GM12891 (cell line): ENCODE data around the gene LRRC3B.

Source experiments
- PAX5 ChIP-seq: IDR thresholded peaks from 2 replicates; pipeline ENCODE4 v1.6.1; 2011; ENCODE audit warnings: low read length, moderate library complexity, mild to moderate bottlenecking; ENCODE audit not compliant: insufficient read depth, severe bottlenecking
- POLR2A ChIP-seq: IDR thresholded peaks from 2 replicates; pipeline ENCODE4 v1.6.1; 2011; ENCODE audit warnings: low read depth, low read length, control low read depth
- POLR2AphosphoS5 ChIP-seq: IDR thresholded peaks from 2 replicates; pipeline ENCODE4 v1.6.1; 2011; ENCODE audit warnings: low read depth, low read length, control low read depth
- POU2F2 ChIP-seq: IDR thresholded peaks from 2 replicates; pipeline ENCODE4 v1.6.1; 2011; ENCODE audit warnings: low read depth, mild to moderate bottlenecking, control low read depth, low read length, moderate library complexity
- SPI1 ChIP-seq: IDR thresholded peaks from 2 replicates; pipeline ENCODE4 v1.6.1; 2011; ENCODE audit warnings: low read depth, low read length, control low read depth
- TAF1 ChIP-seq: IDR thresholded peaks from 2 replicates; pipeline ENCODE4 v1.6.1; 2011; ENCODE audit warnings: low read depth, low read length, control low read depth

DNA sequence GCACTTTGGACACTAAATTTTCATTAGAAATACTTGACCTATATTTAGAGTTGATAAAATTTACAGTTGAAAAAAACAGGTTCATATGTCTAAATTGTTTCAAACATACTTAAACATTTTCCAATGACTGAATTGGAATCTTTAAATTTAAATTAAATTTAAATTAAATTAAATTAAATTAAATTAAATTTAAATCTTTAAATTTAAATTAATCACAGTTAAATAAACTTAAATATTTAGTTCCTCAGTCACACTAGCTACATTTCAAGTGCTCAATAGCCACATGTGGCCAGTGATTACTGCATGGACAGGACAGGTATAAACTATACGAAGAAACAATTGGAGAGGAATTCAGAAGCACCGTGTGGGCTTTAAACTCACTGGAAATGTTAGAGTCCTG is 16.8 kb downstream of the LRRC3B start:
- TF ChIP-seq POLR2AphosphoS5 (no peak), TAF1 (no peak), SPI1 (no peak), POLR2A (no peak), POU2F2 (no peak), PAX5 (no peak)
